Activated naive CD4-positive, alpha-beta T cell treated with anti-CD3 and anti-CD28 coated beads, Interleukin-2, amount 50 U/mL, for 24 hours (primary cell): ENCODE measurements around the gene CSNK1G1.
"Not testable (repeated sequence)": the region's sequence is repeated elsewhere in the genome, so short reads cannot be mapped to it uniquely, and the experiment has no call there.

Experiments used
- H3K27ac Mint-ChIP-seq: one replicate; pipeline ENCODE4 v1.8.0; 2021; ENCODE audit warnings: mild to moderate bottlenecking, mixed read lengths
- H3K27me3 Mint-ChIP-seq: one replicate; pipeline ENCODE4 v1.8.0; 2021; ENCODE audit warnings: mixed read lengths
- H3K36me3 Mint-ChIP-seq: one replicate; pipeline ENCODE4 v1.8.0; 2021; ENCODE audit warnings: mixed read lengths
- H3K4me1 Mint-ChIP-seq: one replicate; pipeline ENCODE4 v1.8.0; 2021; ENCODE audit warnings: mixed read lengths
- H3K4me3 Mint-ChIP-seq: one replicate; pipeline ENCODE4 v1.8.0; 2021; ENCODE audit warnings: mild to moderate bottlenecking, mixed read lengths
- H3K9me3 Mint-ChIP-seq: one replicate; pipeline ENCODE4 v1.8.0; 2021; ENCODE audit warnings: mixed read lengths

The CSNK1G1 gene

DNA sequence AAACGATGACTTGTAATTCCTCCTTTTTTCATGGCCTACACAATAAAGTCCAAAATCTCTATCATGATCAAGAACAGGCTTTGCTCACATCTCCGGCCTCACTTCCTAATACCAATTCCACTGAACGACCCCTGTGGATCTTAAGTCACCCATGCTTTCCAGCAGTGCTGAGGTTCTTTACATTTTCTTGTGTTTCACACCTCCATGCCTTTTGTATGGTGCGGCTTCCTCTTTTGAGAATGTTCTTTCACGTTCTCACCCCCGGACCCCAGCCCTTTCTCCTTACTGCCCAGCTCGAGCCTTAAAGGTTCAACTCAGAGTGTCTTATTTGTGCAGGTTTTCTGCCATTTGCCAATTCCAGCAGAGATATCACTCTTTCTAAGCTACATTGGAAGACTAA, 70.1 kb downstream of the CSNK1G1 start:
- H3K36me3 Mint-ChIP-seq, result peaks cover 1% of the 10 kb centered on the region
- no peaks in the 10 kb centered on the region for H3K9me3 Mint-ChIP-seq
- H3K27me3 Mint-ChIP-seq, result no peaks in the 10 kb centered on the region
- no peak overlapping the region for H3K27ac Mint-ChIP-seq
- peaks cover 31% of the 10 kb centered on the region for H3K4me1 Mint-ChIP-seq
- H3K4me3 Mint-ChIP-seq, result no peak overlapping the region

DNA sequence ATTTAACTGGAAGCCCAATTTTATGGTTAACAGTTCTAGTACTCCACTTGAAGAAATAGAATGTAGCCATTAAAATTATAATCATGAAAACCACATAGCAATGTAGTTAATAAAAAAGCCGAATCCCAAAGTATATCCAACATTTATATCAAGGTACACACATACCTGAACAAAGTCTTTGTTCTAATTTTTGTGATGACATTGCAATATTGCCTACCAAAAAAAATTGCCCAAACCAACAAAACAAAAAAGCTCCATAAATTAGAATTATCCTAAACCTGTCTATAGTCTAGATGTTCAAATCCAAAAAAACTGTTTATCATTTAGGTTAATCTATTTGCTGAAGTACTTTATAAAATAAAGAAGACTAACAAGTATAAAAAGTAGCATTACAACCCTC, 70.8 kb downstream of the CSNK1G1 start:
- peaks cover 3% of the 10 kb centered on the region for H3K36me3 Mint-ChIP-seq

DNA sequence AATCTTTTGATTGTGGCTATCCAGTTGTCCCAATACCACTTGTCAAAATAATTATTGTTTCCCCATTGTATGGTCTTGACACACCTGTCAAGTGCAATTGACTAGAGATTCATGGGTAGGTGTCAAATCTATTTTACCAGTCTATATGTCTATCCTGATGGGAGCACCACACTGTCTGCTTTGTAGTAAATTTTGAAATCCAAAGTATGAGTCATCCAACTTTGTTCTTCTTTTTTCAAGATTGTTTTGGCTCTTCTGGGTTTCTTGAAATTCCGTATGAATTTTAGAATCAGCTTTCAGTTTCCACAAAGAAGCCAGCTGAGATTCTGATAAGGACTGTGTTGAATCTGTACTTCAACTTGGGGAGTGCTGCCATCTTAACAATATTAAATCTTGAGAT, 71.9 kb downstream of the CSNK1G1 start:
- no peak overlapping the region for H3K4me3 Mint-ChIP-seq
- peaks cover 3% of the 10 kb centered on the region for H3K36me3 Mint-ChIP-seq
- H3K9me3 Mint-ChIP-seq, result no peaks in the 10 kb centered on the region
- no peak overlapping the region for H3K27ac Mint-ChIP-seq
- H3K27me3 Mint-ChIP-seq, result no peaks in the 10 kb centered on the region
- peaks cover 18% of the 10 kb centered on the region for H3K4me1 Mint-ChIP-seq

More for the DNA sequence above, 70.8 kb downstream of the CSNK1G1 start:
- no peak overlapping the region for H3K27ac Mint-ChIP-seq
- no peak overlapping the region for H3K4me3 Mint-ChIP-seq
- peaks cover 28% of the 10 kb centered on the region for H3K4me1 Mint-ChIP-seq
- no peaks in the 10 kb centered on the region for H3K9me3 Mint-ChIP-seq
- H3K27me3 Mint-ChIP-seq, result no peaks in the 10 kb centered on the region

DNA sequence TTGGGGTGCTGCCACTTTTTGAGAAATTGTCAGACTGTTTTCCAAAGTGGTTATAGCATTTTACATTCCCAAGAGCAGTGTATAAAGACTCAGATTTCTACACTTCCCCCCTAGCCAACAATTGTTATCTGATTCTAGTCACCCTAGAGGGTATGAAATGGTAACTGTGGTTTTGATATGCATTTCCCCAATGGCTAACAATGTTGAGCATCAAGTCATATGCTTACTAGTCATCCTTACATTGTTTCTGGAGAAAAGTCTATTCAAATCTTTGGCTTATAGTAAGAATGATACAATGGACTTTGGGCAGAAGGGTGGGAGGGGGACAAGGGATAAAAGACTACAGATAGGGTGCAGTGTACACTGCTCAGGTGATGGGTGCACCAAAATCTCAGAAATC, 73.3 kb downstream of the CSNK1G1 start:
- H3K27ac Mint-ChIP-seq, result no peak overlapping the region

DNA sequence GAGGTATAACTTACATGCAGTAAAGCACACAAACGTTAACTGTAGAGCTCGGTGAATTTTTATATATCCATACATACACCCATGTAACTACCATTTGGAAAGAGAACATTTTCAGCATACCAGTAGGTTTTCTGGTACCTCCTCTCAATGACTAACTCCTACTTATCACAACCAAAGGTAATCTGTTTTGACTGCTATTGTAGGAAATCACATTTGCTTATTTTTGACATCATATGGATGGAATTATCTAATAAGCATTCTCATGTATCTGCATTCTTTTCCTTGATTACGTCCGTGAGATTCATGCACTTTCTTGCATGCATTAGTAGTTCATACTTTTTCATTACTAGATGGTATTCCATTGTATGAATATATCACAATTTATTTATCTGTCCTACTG, 76.8 kb downstream of the CSNK1G1 start:
- Mint-ChIP-seq H3K4me1 (peaks cover 26% of the 10 kb centered on the region), H3K27me3 (no peaks in the 10 kb centered on the region), H3K9me3 (no peaks in the 10 kb centered on the region), H3K4me3 (no peak overlapping the region), H3K27ac (no peak overlapping the region), H3K36me3 (peaks cover 3% of the 10 kb centered on the region)

More for the DNA sequence above, 73.3 kb downstream of the CSNK1G1 start:
- no peaks in the 10 kb centered on the region for H3K27me3 Mint-ChIP-seq
- no peaks in the 10 kb centered on the region for H3K9me3 Mint-ChIP-seq
- peaks cover 3% of the 10 kb centered on the region for H3K36me3 Mint-ChIP-seq
- no peak overlapping the region for H3K4me3 Mint-ChIP-seq
- peaks cover 16% of the 10 kb centered on the region for H3K4me1 Mint-ChIP-seq

DNA sequence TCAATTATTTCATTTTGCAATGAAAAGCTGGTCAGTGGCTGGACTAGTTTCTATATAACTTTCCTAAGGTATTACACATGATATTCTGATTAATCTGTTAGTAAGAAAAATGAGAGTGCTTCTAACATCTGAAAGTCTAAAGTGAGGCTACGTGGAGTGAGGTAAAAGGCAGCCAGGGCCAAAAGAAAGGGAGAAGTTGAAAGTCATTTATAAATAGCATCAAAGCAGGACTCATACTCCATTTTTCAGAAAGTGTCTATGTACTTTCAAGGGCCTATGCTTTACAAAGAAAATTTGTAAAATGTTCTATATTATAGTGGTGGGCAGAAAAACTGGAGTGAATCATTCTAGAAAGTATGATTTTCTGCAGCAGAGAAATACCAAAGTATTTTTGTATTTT, 80.0 kb downstream of the CSNK1G1 start:
- Mint-ChIP-seq H3K4me1 (peaks cover 34% of the 10 kb centered on the region), H3K27ac (peak overlapping the region; percentile 95), H3K36me3 (peaks cover 9% of the 10 kb centered on the region), H3K4me3 (peak overlapping the region; percentile 1), H3K27me3 (no peaks in the 10 kb centered on the region), H3K9me3 (no peaks in the 10 kb centered on the region)

DNA sequence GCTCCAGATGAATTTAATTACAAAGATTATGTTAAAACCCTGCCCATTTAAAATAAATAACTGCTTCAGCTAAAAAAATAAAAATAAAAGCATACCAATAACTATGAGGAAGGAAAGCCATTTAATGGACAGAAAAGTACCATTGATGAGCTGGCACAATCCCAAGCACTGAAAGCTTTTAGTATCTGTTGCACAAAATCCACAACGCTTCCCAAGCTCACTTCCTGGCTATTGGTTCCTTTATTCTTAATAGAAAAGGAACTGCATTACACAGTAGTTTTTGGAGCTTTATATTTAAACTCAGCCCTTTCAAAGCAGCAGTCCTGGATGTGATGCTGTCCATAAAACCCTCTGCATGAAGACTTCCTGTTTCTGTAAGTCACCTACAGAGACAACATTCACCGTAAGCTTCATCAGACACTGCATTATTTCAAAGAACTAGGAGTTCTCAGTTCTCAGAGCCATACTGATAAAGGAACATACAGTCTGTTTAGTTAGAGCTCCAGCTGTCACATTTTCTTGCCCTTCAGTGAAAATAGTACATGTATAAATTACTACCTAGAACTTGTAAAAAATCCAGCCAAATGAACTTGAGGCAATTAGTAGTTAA, 81.5 kb downstream of the CSNK1G1 start:
- Mint-ChIP-seq H3K27ac (peak overlapping the region; percentile 41), H3K36me3 (peaks cover 11% of the 10 kb centered on the region), H3K4me1 (peaks cover 39% of the 10 kb centered on the region), H3K4me3 (no peak overlapping the region), H3K27me3 (no peaks in the 10 kb centered on the region), H3K9me3 (no peaks in the 10 kb centered on the region)

DNA sequence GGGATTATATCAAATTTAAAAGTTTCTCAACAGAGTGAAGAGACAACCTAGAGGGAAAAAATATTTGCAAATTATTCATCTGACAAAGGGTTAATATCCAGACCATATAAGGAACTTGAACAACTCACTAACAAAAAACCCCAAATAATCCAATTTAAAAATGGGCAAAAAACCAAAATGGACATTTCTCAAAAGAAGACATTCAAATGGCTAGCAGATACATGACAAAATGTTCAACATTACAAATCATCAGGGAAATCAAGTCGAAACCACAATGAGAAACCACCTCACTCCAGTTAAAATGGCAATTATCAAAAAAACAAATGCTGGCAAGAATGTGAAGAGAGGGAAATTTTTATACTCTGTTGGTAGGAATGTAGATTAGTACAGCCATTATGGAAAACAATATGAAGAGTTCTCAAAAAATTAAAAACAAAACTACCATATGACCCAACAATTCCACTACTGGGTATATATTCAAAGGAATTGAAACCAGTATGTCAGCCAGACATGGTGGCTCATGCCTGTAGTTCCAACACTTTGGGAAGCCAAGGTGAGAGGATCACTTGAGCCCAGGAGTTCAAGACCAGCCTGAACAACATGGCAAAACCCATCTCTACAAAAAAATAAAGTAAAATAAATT, 88.5 kb downstream of the CSNK1G1 start:
- peak overlapping the region; percentile 87 for H3K27ac Mint-ChIP-seq
- H3K36me3 Mint-ChIP-seq, result peaks cover 36% of the 10 kb centered on the region
- no peaks in the 10 kb centered on the region for H3K27me3 Mint-ChIP-seq
- H3K4me3 Mint-ChIP-seq, result no peak overlapping the region
- H3K9me3 Mint-ChIP-seq, result peaks cover 5% of the 10 kb centered on the region
- H3K4me1 Mint-ChIP-seq, result peaks cover 56% of the 10 kb centered on the region

DNA sequence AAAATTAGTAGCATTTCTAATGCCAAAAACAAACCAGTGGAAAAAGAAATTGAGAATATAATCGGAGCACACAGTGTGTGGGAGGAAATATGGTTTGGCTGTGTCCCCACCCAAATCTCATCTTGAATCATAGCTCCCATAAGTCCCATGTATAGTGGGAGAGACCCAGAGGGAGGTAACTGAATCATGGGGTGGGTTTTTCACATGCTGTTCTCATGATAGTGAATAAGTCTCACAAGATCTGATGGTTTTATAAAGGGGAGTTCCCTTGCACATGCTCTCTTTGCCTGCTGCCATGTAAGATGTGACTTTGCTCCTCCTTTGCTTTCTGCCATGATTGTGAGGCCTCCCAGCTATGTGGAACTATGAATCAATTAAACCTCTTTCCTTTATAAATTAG, 90.8 kb downstream of the CSNK1G1 start:
- peaks cover 54% of the 10 kb centered on the region for H3K4me1 Mint-ChIP-seq
- H3K9me3 Mint-ChIP-seq, H3K27me3 Mint-ChIP-seq: not testable (repeated sequence)
- H3K36me3 Mint-ChIP-seq, result peaks cover 35% of the 10 kb centered on the region
- peak overlapping the region; percentile 62 for H3K4me3 Mint-ChIP-seq
- H3K27ac Mint-ChIP-seq, result peak overlapping the region; percentile 88

DNA sequence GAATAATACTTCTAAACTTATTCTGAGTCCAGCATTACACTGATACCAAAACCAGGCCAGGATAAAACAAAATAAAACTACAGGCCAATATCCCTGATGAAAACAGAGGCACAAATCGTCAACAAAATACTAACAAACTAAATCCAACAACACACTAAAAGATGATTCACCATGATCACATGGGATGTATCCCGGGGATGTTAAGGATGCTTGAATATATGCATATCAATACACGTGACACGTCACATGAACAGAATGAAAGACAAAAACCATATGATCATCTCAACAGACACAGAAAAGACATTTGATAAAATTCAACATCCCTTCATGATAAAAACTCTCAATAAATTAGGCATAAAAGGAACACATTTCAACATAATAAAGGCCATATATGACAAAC, 91.5 kb downstream of the CSNK1G1 start:
- Mint-ChIP-seq H3K27me3 (no peaks in the 10 kb centered on the region), H3K27ac (peak overlapping the region; percentile 57), H3K9me3 (peaks cover 5% of the 10 kb centered on the region), H3K36me3 (peaks cover 33% of the 10 kb centered on the region), H3K4me1 (peaks cover 56% of the 10 kb centered on the region), H3K4me3 (no peak overlapping the region)

DNA sequence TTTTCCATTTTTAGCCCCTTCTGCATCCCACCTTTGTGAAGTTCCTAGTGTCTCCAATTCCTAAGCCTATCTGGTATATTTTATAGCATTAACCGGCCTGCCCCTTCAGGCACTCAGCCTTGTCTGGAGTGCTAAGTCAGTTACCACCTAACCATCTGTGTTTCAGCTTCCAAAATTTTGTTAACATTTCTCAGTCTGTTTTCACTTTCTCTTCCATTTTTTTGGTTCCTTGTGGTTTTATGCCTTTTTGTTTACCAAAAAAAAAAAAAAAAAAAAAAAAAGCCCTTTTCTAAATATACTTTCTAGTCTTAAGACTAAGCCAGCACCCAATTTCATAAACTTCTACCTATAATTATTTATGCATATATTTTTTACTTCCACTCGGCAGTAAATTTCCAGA, 92.4 kb downstream of the CSNK1G1 start:
- H3K9me3 Mint-ChIP-seq, result peaks cover 5% of the 10 kb centered on the region
- peaks cover 33% of the 10 kb centered on the region for H3K36me3 Mint-ChIP-seq
- H3K27me3 Mint-ChIP-seq, result no peaks in the 10 kb centered on the region
- H3K27ac Mint-ChIP-seq, result no peak overlapping the region
- H3K4me3 Mint-ChIP-seq, result no peak overlapping the region
- H3K4me1 Mint-ChIP-seq, result peaks cover 60% of the 10 kb centered on the region

DNA sequence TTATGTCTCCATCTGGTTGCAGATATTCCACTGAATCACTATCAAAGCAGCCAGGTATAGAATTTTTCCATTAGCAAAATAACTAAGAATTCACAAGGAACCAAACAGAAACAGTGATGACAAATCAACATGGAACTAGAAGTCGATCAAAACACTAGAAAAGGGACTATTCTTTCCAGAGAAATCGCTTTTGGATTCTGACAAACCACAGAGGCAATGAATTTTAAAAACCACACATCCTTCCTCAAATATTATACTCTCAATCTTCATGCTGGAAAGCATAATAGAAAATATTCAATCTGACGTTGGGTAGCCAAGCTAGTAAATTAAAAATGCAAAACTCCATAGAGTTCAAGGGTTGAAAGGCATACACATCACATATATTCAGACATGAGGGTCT, 99.9 kb downstream of the CSNK1G1 start:
- H3K27ac Mint-ChIP-seq, result peak overlapping the region; percentile 43
- H3K9me3 Mint-ChIP-seq, result no peaks in the 10 kb centered on the region
- H3K4me1 Mint-ChIP-seq, result peaks cover 22% of the 10 kb centered on the region
- H3K36me3 Mint-ChIP-seq, result peaks cover 14% of the 10 kb centered on the region
- H3K4me3 Mint-ChIP-seq, result no peak overlapping the region
- H3K27me3 Mint-ChIP-seq, result no peaks in the 10 kb centered on the region

DNA sequence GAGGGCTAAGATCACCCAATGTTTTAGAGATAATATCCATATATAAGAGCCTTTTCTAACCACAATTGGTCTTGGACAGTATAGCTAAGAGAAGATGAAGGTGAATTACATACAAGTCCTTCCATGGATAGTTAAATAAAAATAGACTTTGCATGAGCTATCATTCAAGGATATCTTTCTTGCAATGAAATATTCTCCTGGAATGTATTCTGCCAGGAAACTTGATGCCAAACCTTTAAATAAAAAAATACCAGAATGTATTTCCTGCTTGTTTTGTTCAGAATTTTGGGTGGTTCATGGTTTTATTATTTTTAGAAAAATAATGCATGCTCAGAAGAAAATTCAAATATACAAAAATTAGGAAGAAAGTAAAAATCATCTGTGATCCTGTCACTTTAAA, 104.3 kb downstream of the CSNK1G1 start:
- H3K4me1 Mint-ChIP-seq, result peaks cover 39% of the 10 kb centered on the region
- no peaks in the 10 kb centered on the region for H3K9me3 Mint-ChIP-seq
- no peak overlapping the region for H3K27ac Mint-ChIP-seq
- H3K36me3 Mint-ChIP-seq, result peaks cover 11% of the 10 kb centered on the region
- no peak overlapping the region for H3K4me3 Mint-ChIP-seq
- no peaks in the 10 kb centered on the region for H3K27me3 Mint-ChIP-seq

DNA sequence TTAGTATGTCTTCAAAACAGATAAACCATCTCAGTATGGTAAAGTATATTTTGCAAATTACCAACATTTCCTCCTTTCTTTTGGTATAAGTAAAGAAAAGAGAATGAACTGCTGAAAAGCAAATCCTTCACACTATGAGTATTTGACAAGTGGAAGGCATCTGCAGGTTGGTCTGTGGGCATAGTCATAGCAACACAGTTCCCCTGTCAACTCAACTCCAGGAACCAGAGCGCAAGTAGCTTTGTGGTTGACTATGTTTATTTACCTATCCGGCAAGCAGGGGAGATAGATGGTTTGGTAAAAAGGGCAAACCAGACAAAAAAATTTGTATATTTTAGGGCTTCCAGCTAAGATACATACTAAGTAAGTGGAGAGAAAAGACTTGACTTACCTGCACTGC, 104.9 kb downstream of the CSNK1G1 start:
- Mint-ChIP-seq H3K27ac (peak overlapping the region; percentile 69), H3K36me3 (peaks cover 10% of the 10 kb centered on the region), H3K4me3 (no peak overlapping the region), H3K9me3 (no peaks in the 10 kb centered on the region), H3K4me1 (peaks cover 38% of the 10 kb centered on the region), H3K27me3 (no peaks in the 10 kb centered on the region)

DNA sequence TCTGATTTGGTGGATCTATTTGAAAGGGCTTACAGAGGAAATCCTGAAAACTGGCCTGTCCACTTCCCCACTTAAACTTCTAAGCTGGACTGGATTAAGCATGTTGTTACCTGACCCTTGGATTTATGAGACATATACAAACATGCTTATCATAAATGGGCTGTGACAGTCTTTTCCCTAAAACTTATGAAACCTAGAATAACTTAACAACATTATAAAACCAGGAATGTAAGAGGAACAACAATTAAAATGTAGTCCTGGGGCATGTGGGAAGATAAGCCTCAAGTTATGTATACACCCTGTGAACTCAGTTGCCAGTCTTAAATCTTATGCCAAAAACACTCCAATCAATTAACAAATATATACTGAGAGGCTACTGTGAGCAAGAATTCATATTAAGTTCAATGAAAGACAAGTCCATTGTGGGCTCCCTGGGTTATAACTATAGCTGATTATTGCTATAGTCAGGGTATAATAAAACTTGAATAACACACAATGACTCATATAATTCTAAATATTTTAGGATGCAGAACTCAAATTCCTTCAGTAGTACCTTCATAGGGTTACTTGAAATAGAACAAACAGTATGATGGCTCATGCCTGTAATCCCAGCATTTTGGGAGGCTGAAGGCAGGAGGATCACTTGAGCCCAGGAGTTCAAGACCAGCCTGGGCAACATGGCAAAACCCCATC, 105.9 kb downstream of the CSNK1G1 start:
- peaks cover 32% of the 10 kb centered on the region for H3K4me1 Mint-ChIP-seq
- no peaks in the 10 kb centered on the region for H3K27me3 Mint-ChIP-seq
- no peak overlapping the region for H3K4me3 Mint-ChIP-seq
- no peaks in the 10 kb centered on the region for H3K9me3 Mint-ChIP-seq
- peaks cover 6% of the 10 kb centered on the region for H3K36me3 Mint-ChIP-seq
- no peak overlapping the region for H3K27ac Mint-ChIP-seq

DNA sequence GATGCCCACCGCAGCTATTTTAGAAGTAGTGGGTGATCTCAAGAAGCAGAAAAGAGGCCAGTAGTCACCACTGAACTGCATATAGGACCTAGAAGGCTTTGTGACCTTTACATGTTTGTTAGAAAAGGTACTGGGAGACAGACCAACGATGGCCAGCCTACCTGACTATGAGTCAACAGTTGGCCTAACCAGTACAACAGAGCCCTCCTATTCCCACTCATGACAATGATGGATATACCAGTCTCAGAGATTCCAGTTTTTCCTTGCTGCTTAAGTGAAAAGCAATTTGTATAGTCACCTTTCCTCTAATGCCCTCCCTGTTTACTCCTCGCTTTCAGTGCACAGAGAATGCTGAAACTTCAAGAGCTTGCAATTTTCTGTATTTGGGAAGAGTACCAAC, 106.6 kb downstream of the CSNK1G1 start:
- H3K27ac Mint-ChIP-seq, result no peak overlapping the region
- no peaks in the 10 kb centered on the region for H3K27me3 Mint-ChIP-seq
- no peaks in the 10 kb centered on the region for H3K9me3 Mint-ChIP-seq
- peaks cover 38% of the 10 kb centered on the region for H3K4me1 Mint-ChIP-seq
- H3K36me3 Mint-ChIP-seq, result peaks cover 10% of the 10 kb centered on the region
- H3K4me3 Mint-ChIP-seq, result no peak overlapping the region
